HepG2 (cell line): Measurements from ENCODE around the gene MIDN. TPM values are rescaled to one million over a fixed set of nuclear protein-coding genes. Genes with fewer than 3 reads are reported as not detected.

Experiments
- CEBPG ChIP-seq: IDR thresholded peaks from 2 replicates; pipeline ENCODE4 v1.6.1; 2016
- HNF4A ChIP-seq: sonication (generic); formaldehyde crosslinking; IDR thresholded peaks from 2 replicates; pipeline ENCODE4 v1.4.0; 2020; ENCODE audit warnings: missing genetic modification reagents
- MNT ChIP-seq: fragments of 450-650 bp; IDR thresholded peaks from 2 replicates; pipeline ENCODE4 v1.6.1; 2016
- NR2F1 ChIP-seq, 2 experiments: fragments of 450-650 bp in 1 of 2; formaldehyde crosslinking in 1 of 2; IDR thresholded peaks; 2 replicates each; pipeline versions ENCODE4 v1.5.0 to v1.6.1; 2016 to 2020; ENCODE audit warnings: mild to moderate bottlenecking in 1 of 2, missing compliant biosample characterization in 1 of 2, missing genetic modification reagents in 1 of 2, moderate library complexity in 1 of 2
- STAT6 ChIP-seq: sonication (generic); formaldehyde crosslinking; IDR thresholded peaks from 2 replicates; pipeline ENCODE4 v1.4.0; 2020; ENCODE audit warnings: missing genetic modification reagents, mild to moderate bottlenecking, borderline replicate concordance
- YY1 ChIP-seq: IDR thresholded peaks from 2 replicates; pipeline ENCODE4 v1.6.1; 2011; ENCODE audit warnings: low read length, low read depth, moderate library complexity, mild to moderate bottlenecking; ENCODE audit not compliant: insufficient read depth, insufficient replicate concordance
- ZBTB26 ChIP-seq: IDR thresholded peaks from 2 replicates; pipeline ENCODE4 v1.6.1; 2016; ENCODE audit warnings: missing compliant biosample characterization, missing genetic modification reagents, borderline replicate concordance
- ZBTB33 ChIP-seq: sonication (generic); formaldehyde crosslinking; IDR thresholded peaks from 2 replicates; pipeline ENCODE4 v1.4.0; 2020; ENCODE audit warnings: missing genetic modification reagents
- polyA plus RNA-seq, 8 experiments: library from polyadenylated mRNA; depleted of rRNA in 3 of 8; stranded (reverse) in 7 of 8; unstranded in 1 of 8; fragments of >200 nt; fragmentation: Illumina TruSeq in 4 of 8; extraction: Trizol in 4 of 8; gene quantifications; 2 replicates each; pipeline versions ENCODE4 v1.2.1 to v1.2.3, GENCODE V29; 2011 to 2016; ENCODE audit warnings: low read depth in 4 of 8, missing spikeins in 1 of 8, mixed read lengths in 1 of 8; ENCODE audit not compliant: insufficient read depth in 1 of 8
- total RNA-seq, 5 experiments: library from RNA; depleted of rRNA; stranded (reverse); fragments of >200 nt; fragmentation: Illumina TruSeq; extraction: Trizol; gene quantifications; 2 replicates each; pipeline ENCODE4 v1.2.3, GENCODE V29; 2016; ENCODE audit warnings: low read depth in 1 of 5

The MIDN gene
- total and polyA plus RNA-seq, 2 of the 13 experiments (the other 11 are each of a cell fraction or from before 2014, with no cell fraction given): 8.4 to 18.0 TPM

GRCh38 chr19:1240925-1241324, 7.5 kb upstream of the MIDN start (continued):
- no peak for TF ChIP-seq STAT6
- no peak for TF ChIP-seq YY1
- no peak for TF ChIP-seq ZBTB26
- peak; percentile 47; the same call in 1 of the 2 replicates for TF ChIP-seq CEBPG (CRISPR knock-in tag)
- TF ChIP-seq HNF4A (CRISPR knock-in tag): no peak
- TF ChIP-seq ZBTB33 (CRISPR knock-in tag): 0 out of 2 replicates have a peak, but pooled peaks have one; percentile 8
- TF ChIP-seq NR2F1 (CRISPR knock-in tag; IDR thresholded peaks at IDR 0.05): no peak
- TF ChIP-seq MNT: no peak
